GM10266 (cell line): ENCODE data around the gene GNG11.

Experiments used
- DNase-seq: peaks from one replicate; pipeline ENCODE4 v3.0.0; 2012; ENCODE audit errors: extremely low spot score
- CTCF ChIP-seq: IDR thresholded peaks from 2 replicates; pipeline ENCODE4 v1.5.1; 2012; ENCODE audit warnings: mild to moderate bottlenecking, low read depth; ENCODE audit not compliant: control insufficient read depth, insufficient read depth; ENCODE audit errors: missing control alignments

The GNG11 gene

GRCh38 chr7:93968911-93969620 lies 47.5 kb downstream of the GNG11 start:
- TF ChIP-seq CTCF = no peak
- DNase-seq = no peak

- no peak for TF ChIP-seq CTCF
- no peak for DNase-seq
Observed at GRCh38 chr7:93972029-93972725, 50.6 kb downstream of the GNG11 start.

- TF ChIP-seq CTCF = no peak
- DNase-seq = no peak
Observed at GRCh38 chr7:93973134-93973533, 51.6 kb downstream of the GNG11 start.

GRCh38 chr7:93977211-93977950 lies 55.8 kb downstream of the GNG11 start:
- DNase-seq = no peak
- TF ChIP-seq CTCF = no peak
